ENCODE data around the gene MARCHF9.

GRCh38 chr12:57749061-57749460 lies 5.8 kb upstream of the MARCHF9 start:
- TF ChIP-seq CTCF (IDR thresholded peaks at IDR 0.05; ENCODE audit: insufficient read depth, low read length, poor library complexity, severe bottlenecking) (no peak), EZH2phosphoT487 (conservative IDR thresholded peaks at IDR 0.05; ENCODE audit: low read length) (no peak)
